GM19395 (cell line): ENCODE data around the gene PCSK1.
"Not testable (repeated sequence)": the region's sequence is repeated elsewhere in the genome, so short reads cannot be mapped to it uniquely, and the experiment has no call there.

Source experiments
- ATAC-seq: cut with Tn5 transposase; IDR thresholded peaks from one replicate; pipeline ENCODE4 v1.9.1; 2021; ENCODE audit warnings: mild to moderate bottlenecking, moderate library complexity; ENCODE audit not compliant: unreplicated experiment

PCSK1 gene

GRCh38 chr5:96427824-96428223 lies 5.2 kb downstream of the PCSK1 start:
- no peak for ATAC-seq

DNA sequence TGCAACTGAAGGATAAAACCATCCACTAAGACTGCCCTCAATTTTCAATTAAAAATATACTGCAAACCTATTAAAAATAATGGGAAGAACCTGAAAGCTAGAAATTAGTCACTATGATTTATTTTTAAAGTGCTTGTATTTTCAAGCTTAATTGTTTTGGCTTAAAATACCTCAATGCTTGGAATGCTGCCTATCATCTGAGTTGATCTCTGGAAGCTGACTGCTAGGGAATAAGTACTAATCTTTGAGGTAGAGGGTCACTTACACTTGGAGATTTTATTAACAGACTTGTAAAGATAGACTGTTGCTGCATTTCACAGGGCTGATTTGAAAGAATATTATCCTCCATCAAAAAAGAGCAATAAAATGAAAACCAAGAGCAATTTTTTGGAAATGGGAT lies 6.2 kb downstream of the PCSK1 start:
- ATAC-seq: no peak

GRCh38 chr5:96425443-96425842 lies 7.6 kb downstream of the PCSK1 start:
- no peak for ATAC-seq

DNA sequence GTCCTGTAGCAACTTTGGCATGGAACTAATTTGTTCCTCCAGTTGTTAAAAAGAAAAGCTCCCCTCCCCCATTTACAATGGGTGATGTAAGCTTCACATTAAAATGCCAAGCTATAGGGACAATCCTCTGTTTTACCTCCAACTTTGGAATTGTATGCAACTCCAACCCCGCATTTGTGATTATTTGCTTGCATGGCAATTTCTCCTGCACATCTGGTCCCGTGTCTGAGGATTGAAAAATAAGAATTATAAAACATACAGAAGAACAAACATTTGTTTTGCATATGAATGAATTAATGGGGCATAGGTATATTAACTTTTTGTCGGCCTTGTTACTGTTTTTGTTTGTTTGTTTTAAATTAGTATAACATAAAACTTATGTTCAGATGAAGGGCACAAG lies 17.2 kb downstream of the PCSK1 start:
- ATAC-seq: no peak

DNA sequence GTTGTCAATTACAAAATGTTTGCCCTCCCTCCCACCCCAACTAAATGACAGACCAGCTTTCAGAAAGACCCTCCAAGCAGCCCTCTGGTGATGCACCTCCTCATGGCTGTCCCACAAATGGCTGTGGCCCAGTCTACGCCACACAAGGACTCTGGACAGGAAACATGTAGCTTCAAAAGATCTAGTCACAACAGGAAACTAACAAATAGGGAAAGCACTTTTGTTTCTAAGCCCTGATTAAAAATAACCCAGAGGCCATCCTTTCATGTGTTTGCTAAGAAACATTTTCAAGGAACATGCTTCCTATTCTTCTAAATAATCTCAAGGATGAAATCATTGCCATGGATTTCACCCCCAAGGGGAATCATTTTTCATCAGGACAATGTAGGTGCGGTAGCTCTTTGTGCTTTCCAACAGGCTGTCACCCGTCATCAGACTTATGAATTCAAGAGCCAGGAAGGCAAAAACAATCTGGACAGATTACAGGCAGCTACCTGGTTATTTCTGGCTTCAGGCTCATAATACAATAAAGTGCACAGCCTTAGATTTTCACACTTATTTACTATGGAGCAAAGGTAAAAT lies 20.1 kb downstream of the PCSK1 start:
- no peak for ATAC-seq

DNA sequence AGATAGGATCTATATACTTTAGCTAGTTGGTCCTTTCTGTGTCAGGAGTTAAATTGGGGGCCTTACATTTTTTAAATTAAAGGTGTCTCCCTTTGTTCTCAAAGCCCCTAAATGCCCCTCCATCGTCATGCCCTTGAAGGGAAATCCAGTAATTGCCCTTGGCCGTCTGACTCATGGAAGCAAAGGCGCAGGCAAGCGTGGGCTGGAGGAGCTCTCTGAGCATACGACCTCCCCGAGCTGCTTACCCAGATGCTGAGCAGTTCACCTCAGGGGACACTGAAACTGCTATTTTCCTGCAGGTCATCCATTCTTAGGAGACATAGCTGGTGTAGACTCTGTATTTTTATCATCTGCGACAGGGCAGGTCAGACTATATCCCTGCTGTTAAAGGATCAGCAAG lies 23.0 kb downstream of the PCSK1 start:
- no peak for ATAC-seq

GRCh38 chr5:96408841-96409538 lies 24.1 kb downstream of the PCSK1 start:
- no peak for ATAC-seq

GRCh38 chr5:96408210-96408777 lies 24.8 kb downstream of the PCSK1 start:
- no peak for ATAC-seq

GRCh38 chr5:96407436-96407835 lies 25.6 kb downstream of the PCSK1 start:
- ATAC-seq: no peak

- no peak for ATAC-seq
Observed at GRCh38 chr5:96404191-96404867, 28.7 kb downstream of the PCSK1 start.

DNA sequence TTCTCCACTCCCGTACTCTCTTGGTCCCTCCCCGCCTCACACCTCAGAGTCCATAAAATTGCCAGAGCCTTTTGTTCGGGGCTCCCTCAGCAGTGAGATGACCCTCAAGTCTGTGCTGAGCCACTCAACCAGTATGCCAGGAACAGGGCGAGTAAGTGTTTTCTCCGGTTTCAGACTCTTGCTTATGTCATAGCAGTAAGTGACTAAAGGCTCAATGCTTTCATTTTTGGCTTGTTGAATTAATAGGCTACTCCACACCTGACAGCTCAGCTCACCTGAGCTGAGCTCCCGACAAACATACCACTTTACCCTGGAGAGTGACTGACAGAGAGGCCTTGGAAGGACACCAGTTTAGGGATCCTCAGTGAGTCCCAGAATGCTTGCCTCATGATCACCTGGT lies 30.5 kb downstream of the PCSK1 start:
- no peak for ATAC-seq

GRCh38 chr5:96396878-96397277 lies 36.2 kb downstream of the PCSK1 start:
- ATAC-seq: no peak

- ATAC-seq: not testable (repeated sequence)
Observed at GRCh38 chr5:96395295-96395694, 37.8 kb downstream of the PCSK1 start.

DNA sequence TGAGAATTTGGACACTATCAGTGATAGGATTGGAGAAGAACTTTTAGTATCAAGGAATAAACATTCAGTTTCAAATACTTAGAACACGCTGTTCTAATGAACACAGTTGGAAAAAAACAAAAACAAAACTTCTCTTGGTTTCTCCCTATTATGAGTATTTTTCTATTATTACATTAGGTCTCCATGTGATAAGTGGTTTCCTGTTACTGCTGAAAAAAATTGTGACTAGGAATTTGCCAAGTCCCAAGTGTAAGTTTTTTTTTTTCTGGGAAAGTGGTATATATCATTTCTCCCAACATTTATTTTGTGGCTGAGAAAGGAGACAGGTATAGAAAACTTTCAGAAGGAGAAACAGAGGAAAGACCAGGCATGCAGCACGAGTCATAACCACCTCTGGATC lies 41.1 kb downstream of the PCSK1 start:
- no peak for ATAC-seq

DNA sequence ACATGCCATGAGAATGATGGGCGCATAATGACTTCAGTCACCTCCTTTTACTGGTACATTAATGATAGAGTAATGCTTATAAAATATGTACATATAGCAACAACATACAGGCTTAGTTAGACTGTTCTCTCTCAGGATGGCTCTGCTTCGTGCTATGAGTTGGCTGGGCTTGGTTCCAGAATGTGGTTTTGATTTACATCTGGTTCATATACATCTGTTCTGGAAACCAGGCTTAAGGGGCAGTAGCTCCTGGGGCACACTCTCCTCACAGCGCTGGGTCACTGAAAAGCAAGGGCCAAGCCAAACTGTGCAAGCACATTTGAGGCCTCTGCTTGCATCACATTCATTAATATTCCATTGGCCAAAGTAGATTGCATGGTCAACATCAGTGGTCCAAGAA lies 44.9 kb downstream of the PCSK1 start:
- no peak for ATAC-seq

DNA sequence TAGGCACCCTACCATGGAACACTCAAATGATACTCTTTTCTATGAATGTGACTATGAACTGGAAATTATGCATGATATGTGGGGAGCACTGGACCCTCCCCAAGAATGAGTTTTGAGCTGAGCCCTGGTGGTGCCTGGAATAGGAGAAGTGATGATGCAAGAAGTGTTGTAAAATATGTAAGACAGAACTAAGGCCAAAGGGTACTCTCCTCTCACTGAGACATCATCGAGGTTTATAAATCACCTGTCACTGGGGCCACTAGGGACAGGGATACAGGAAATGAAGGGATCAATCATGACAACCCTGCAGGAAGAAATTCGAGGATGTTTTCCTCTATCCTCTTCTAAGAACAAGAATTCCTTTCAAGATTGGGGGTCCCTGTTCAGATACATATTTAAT lies 45.4 kb downstream of the PCSK1 start:
- no peak for ATAC-seq

DNA sequence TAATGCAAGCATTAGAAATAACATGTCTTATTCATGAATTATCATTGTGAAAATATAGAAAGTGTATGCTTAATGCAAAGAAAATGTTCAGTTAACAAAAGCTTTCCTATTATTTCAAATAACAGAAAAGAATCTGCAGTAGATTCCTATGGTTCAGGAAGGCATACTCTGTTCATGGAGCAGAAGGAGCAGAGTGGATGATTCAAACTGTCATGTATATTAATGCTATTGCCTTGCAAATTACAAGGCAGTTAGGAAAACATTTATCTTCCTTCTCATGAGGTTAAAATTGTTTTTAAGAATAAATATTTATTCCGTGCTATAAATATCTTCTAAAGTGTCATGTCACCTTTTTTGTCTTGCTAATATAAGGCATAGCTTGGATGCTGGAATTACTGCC lies 47.5 kb downstream of the PCSK1 start:
- ATAC-seq: no peak

- ATAC-seq: no peak
Observed at GRCh38 chr5:96384353-96384752, 48.7 kb downstream of the PCSK1 start.

- no peak for ATAC-seq
Observed at GRCh38 chr5:96381526-96381925, 51.5 kb downstream of the PCSK1 start.

DNA sequence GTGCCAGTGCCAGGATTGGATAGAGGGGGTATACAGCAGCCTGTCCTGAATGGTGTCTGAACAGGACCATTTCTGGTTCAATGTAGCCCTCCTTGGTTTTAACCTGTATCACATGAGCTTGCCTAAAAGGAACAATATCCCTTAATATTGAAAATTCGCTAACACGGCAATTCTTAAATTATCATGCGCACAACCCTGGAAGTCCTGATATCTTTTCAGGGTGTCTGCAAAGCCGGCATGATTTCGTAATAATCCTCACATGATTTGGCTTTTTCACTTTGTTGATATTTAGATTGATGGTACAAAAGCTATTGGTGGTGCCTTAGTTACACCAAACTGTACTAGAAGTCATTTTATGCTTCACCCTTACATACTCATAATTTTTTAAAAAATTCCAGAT lies 53.2 kb downstream of the PCSK1 start:
- no peak for ATAC-seq

DNA sequence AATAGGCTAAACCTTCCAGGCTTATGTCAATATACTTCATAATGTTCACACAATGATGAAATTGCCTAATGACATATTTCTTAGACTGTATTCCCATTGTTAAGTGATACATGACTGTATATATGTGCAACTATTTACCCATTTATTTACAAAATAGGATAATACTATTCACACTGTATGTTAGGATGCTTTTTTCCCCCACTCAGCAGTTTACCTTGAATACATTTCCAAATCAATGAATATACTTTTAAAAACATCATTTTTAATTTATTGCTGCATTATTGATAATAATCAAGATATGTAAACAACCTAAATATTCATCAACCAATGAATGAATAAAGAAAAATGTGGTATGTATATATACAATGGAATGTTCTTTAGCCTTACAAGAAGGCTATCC lies 55.5 kb downstream of the PCSK1 start:
- no peak for ATAC-seq

- ATAC-seq: no peak
Observed at GRCh38 chr5:96377167-96377566, 55.9 kb downstream of the PCSK1 start.
